Measurements from ENCODE around the gene DENND1A. TPM values are rescaled to one million over a fixed set of nuclear protein-coding genes. Genes with fewer than 3 reads are reported as not detected.
"Not testable (repeated sequence)": the region's sequence is repeated elsewhere in the genome, so short reads cannot be mapped to it uniquely, and the experiment has no call there.

DENND1A gene
- 10 to 100 TPM; 15.8 to 33.5 (median 23.9) TPM for total RNA-seq

- no peaks in the 10 kb centered on the region for H3K9me3 ChIP-seq
- 32% methylated on average over 19 of the region's 83 CpGs for WGBS
- H3K27me3 ChIP-seq, result no peaks in the 10 kb centered on the region
- H3K4me3 ChIP-seq, result peak within 1 kb of the TSS; percentile 75
- H3K27ac ChIP-seq, result peak within 1 kb of the TSS; percentile 61
- no peak for TF ChIP-seq POLR2AphosphoS5 (IDR thresholded peaks at IDR 0.05)
- TF ChIP-seq POLR2A (IDR thresholded peaks at IDR 0.05), result peak in 1 of 2 donors; percentile 43
- H3K36me3 ChIP-seq, result no peaks in the 10 kb centered on the region
- peak; percentile 91 to 92 for DNase-seq (ENCODE audit: low spot score in 2 of 2)
- peaks cover 22% of the 10 kb centered on the region for H3K4me1 ChIP-seq
Observed at GRCh38 chr9:123929870-123930831, at the start of gene DENND1A. Gene DENND1A, minus strand, starts transcription at chr9:123930126. Its CDS starts 221 bp downstream, at chr9:123929905.

GRCh38 chr9:123978981-123979380 is 49.1 kb upstream of the DENND1A start:
- DNase-seq (ENCODE audit: low spot score in 2 of 2), result no peak
- TF ChIP-seq CTCF (IDR thresholded peaks at IDR 0.05) (no peak), POLR2AphosphoS5 (IDR thresholded peaks at IDR 0.05) (no peak), EP300 (IDR thresholded peaks at IDR 0.05) (no peak), POLR2A (IDR thresholded peaks at IDR 0.05) (no peak)
- no peaks in the 10 kb centered on the region for H3K4me1 ChIP-seq
- no peak overlapping the region for H3K4me3 ChIP-seq
- 90% methylated on average over 5 of the region's 5 CpGs for WGBS
- H3K27ac ChIP-seq, result no peak overlapping the region
- no peaks in the 10 kb centered on the region for H3K9me3 ChIP-seq
- peaks cover 49% of the 10 kb centered on the region for H3K27me3 ChIP-seq
- H3K36me3 ChIP-seq, result no peaks in the 10 kb centered on the region

GRCh38 chr9:123976579-123976978 is 46.7 kb upstream of the DENND1A start:
- H3K4me1 ChIP-seq; H3K36me3 ChIP-seq; H3K4me3 ChIP-seq; DNase-seq (ENCODE audit: low spot score in 2 of 2); H3K27ac ChIP-seq; H3K9me3 ChIP-seq: not testable (repeated sequence)
- peaks cover 41% of the 10 kb centered on the region for H3K27me3 ChIP-seq
- no CpG with 5 or more reads among the region's 9 CpGs for WGBS

GRCh38 chr9:123975871-123976270 is 45.9 kb upstream of the DENND1A start:
- no peak for DNase-seq (ENCODE audit: low spot score in 2 of 2)
- 86% methylated on average over 3 of the region's 3 CpGs for WGBS
- Histone ChIP-seq H3K4me3 (no peak overlapping the region), H3K9me3 (no peaks in the 10 kb centered on the region), H3K4me1 (no peaks in the 10 kb centered on the region), H3K27me3 (peaks cover 42% of the 10 kb centered on the region), H3K36me3 (no peaks in the 10 kb centered on the region), H3K27ac (no peak overlapping the region)
- TF ChIP-seq POLR2A (IDR thresholded peaks at IDR 0.05) (no peak), POLR2AphosphoS5 (IDR thresholded peaks at IDR 0.05) (no peak), CTCF (IDR thresholded peaks at IDR 0.05) (no peak), EP300 (IDR thresholded peaks at IDR 0.05) (no peak)

- Histone ChIP-seq H3K27ac (no peak overlapping the region), H3K4me1 (no peaks in the 10 kb centered on the region), H3K36me3 (no peaks in the 10 kb centered on the region), H3K4me3 (no peak overlapping the region), H3K9me3 (no peaks in the 10 kb centered on the region), H3K27me3 (peaks cover 38% of the 10 kb centered on the region)
- WGBS, result 60% methylated on average over 2 of the region's 12 CpGs
- TF ChIP-seq POLR2A (IDR thresholded peaks at IDR 0.05) (no peak), POLR2AphosphoS5 (IDR thresholded peaks at IDR 0.05) (no peak), EP300 (IDR thresholded peaks at IDR 0.05) (no peak), CTCF (IDR thresholded peaks at IDR 0.05) (no peak)
- no peak for DNase-seq (ENCODE audit: low spot score in 2 of 2)
Observed at GRCh38 chr9:123974471-123974870, 44.5 kb upstream of the DENND1A start.

GRCh38 chr9:123973590-123974223 is 43.8 kb upstream of the DENND1A start:
- DNase-seq (ENCODE audit: low spot score in 2 of 2), result no peak
- Histone ChIP-seq H3K27me3 (peaks cover 41% of the 10 kb centered on the region), H3K4me1 (no peaks in the 10 kb centered on the region), H3K36me3 (no peaks in the 10 kb centered on the region), H3K4me3 (no peak overlapping the region), H3K27ac (no peak overlapping the region), H3K9me3 (no peaks in the 10 kb centered on the region)
- WGBS, result 84% methylated on average over 9 of the region's 9 CpGs
- TF ChIP-seq POLR2A (IDR thresholded peaks at IDR 0.05), result no peak
- TF ChIP-seq CTCF (IDR thresholded peaks at IDR 0.05), result no peak
- no peak for TF ChIP-seq EP300 (IDR thresholded peaks at IDR 0.05)
- no peak for TF ChIP-seq POLR2AphosphoS5 (IDR thresholded peaks at IDR 0.05)
